Thyroid gland (tissue), 4 donors: ENCODE results near the gene ATP2C1. TPM values are rescaled to one million over a fixed set of nuclear protein-coding genes. Genes with fewer than 3 reads are reported as not detected.
"Not testable (repeated sequence)": the region's sequence is repeated elsewhere in the genome, so short reads cannot be mapped to it uniquely, and the experiment has no call there.

Source experiments
- DNase-seq, 2 donors: peaks; one replicate each; pipeline ENCODE4 v3.0.0-alpha.2; 2019
- H3K27ac ChIP-seq, 3 donors: fragments of 200-600 bp; sonication (generic); 1 replicate in 2 of 3; 2 replicates in 1 of 3; pipeline ENCODE4 v1.5.1; 2016 to 2019; ENCODE audit warnings: mild to moderate bottlenecking in 1 of 3, moderate library complexity in 1 of 3
- H3K27me3 ChIP-seq: fragments of 200-600 bp; sonication (generic); one replicate; pipeline ENCODE4 v1.5.1; 2019
- H3K36me3 ChIP-seq, 2 donors: fragments of 200-600 bp; sonication (generic); one replicate each; pipeline ENCODE4 v1.5.1; 2016 to 2019
- H3K4me1 ChIP-seq, 2 donors: fragments of 200-600 bp; sonication (generic); one replicate each; pipeline ENCODE4 v1.5.1; 2017 to 2019
- H3K4me3 ChIP-seq, 3 donors: fragments of 200-600 bp; sonication (generic); replicated peaks in 1 of 3; 1 replicate in 2 of 3; 2 replicates in 1 of 3; pipeline ENCODE4 v1.5.1; 2016; ENCODE audit warnings: mild to moderate bottlenecking in 1 of 3
- H3K9me3 ChIP-seq: fragments of 200-600 bp; sonication (generic); one replicate; pipeline ENCODE4 v1.5.1; 2017
- CTCF ChIP-seq, 6 experiments: fragments of 200-600 bp in 3 of 6; fragments of 450-650 bp in 3 of 6; sonication (generic) in 3 of 6; IDR thresholded peaks; one replicate each; pipeline ENCODE4 v1.5.1; 2016 to 2019; ENCODE audit warnings: antibody characterized with exemption in 6 of 6, mild to moderate bottlenecking in 2 of 6, inconsistent platforms in 1 of 6, moderate library complexity in 1 of 6
- POLR2A ChIP-seq, 2 donors: fragments of 450-650 bp; IDR thresholded peaks; one replicate each; pipeline ENCODE4 v1.6.1; 2017; ENCODE audit warnings: antibody characterized with exemption in 2 of 2, mild to moderate bottlenecking in 2 of 2, moderate library complexity in 1 of 2
- WGBS, 2 donors: methylation state at CpG; one replicate each; pipeline ENCODE4 v1.1.5; 2017; 5-methylcytosine and 5-hydroxymethylcytosine counted together
- intact Hi-C: fragments of 100-400 bp; cut with DNase I; formaldehyde crosslinking; loops from one replicate; pipeline ENCODE4 v1.15.1; 2023
- total RNA-seq, 4 donors: library from RNA; depleted of rRNA; stranded (reverse); fragments of >200 nt; gene quantifications; one replicate each; pipeline ENCODE4 v1.2.3, GENCODE V29; 2016

The ATP2C1 gene
- total RNA-seq, 4 donors from 2014 or later = 58.9 to 89.2 (median 62.0) TPM

GRCh38 chr3:131036200-131036816 is 142.4 kb downstream of the ATP2C1 start:
- intact Hi-C loops = no loop called here
- H3K36me3 ChIP-seq = no peaks in the 10 kb centered on the region
- no peak for DNase-seq
- H3K27me3 ChIP-seq = no peaks in the 10 kb centered on the region
- no peak overlapping the region for H3K4me3 ChIP-seq
- TF ChIP-seq CTCF (IDR thresholded peaks at IDR 0.05) (no peak), POLR2A (IDR thresholded peaks at IDR 0.05) (no peak)
- H3K9me3 ChIP-seq = no peaks in the 10 kb centered on the region
- 16 to 38% methylated on average over 1 of the region's 1 CpG for WGBS, 2 donors
- peaks cover 13 to 14% of the 10 kb centered on the region in 2 donors for H3K4me1 ChIP-seq
- peak overlapping the region in 2 of 3 donors; percentile 37 to 69 for H3K27ac ChIP-seq

- TF ChIP-seq POLR2A (IDR thresholded peaks at IDR 0.05) = no peak
- TF ChIP-seq CTCF (IDR thresholded peaks at IDR 0.05) = no peak
- Histone ChIP-seq H3K4me1 (peaks cover 13 to 14% of the 10 kb centered on the region in 2 donors), H3K4me3 (no peak overlapping the region), H3K27me3 (no peaks in the 10 kb centered on the region), H3K9me3 (no peaks in the 10 kb centered on the region), H3K27ac (no peak overlapping the region), H3K36me3 (no peaks in the 10 kb centered on the region)
- intact Hi-C loops = no loop called here
- 79 to 83% methylated on average over 5 of the region's 5 CpGs for WGBS, 2 donors
- DNase-seq = no peak
Measured at GRCh38 chr3:131036986-131037385, 143.1 kb downstream of the ATP2C1 start.

- intact Hi-C loops = no loop called here
Measured at GRCh38 chr3:131038326-131038725, 144.4 kb downstream of the ATP2C1 start.

GRCh38 chr3:131042271-131042985 is 148.5 kb downstream of the ATP2C1 start:
- H3K4me3 ChIP-seq, H3K36me3 ChIP-seq, intact Hi-C loops, H3K9me3 ChIP-seq, H3K27me3 ChIP-seq, H3K27ac ChIP-seq, H3K4me1 ChIP-seq: not testable (repeated sequence)
- 53 to 69% methylated on average over 10 of the region's 10 CpGs for WGBS, 2 donors
- peak in 1 of 2 donors; percentile 15 for DNase-seq

More at GRCh38 chr3:131038326-131038725, 144.4 kb downstream of the ATP2C1 start:
- Histone ChIP-seq H3K27ac (no peak overlapping the region), H3K9me3 (no peaks in the 10 kb centered on the region), H3K27me3 (no peaks in the 10 kb centered on the region), H3K36me3 (no peaks in the 10 kb centered on the region), H3K4me3 (no peak overlapping the region), H3K4me1 (peaks cover 13 to 20% of the 10 kb centered on the region in 2 donors)
- DNase-seq = no peak
- WGBS, 2 donors = 70 to 76% methylated on average over 2 of the region's 2 CpGs
- TF ChIP-seq POLR2A (IDR thresholded peaks at IDR 0.05) (no peak), CTCF (IDR thresholded peaks at IDR 0.05) (no peak)

GRCh38 chr3:131047582-131047981 is 153.7 kb downstream of the ATP2C1 start:
- H3K4me1 ChIP-seq = peaks cover 0 to 2% of the 10 kb centered on the region in 2 donors
- WGBS, 2 donors = 57 to 60% methylated on average over 2 of the region's 2 CpGs
- no peaks in the 10 kb centered on the region for H3K9me3 ChIP-seq
- no peak for DNase-seq
- no peaks in the 10 kb centered on the region for H3K36me3 ChIP-seq
- no peak overlapping the region for H3K27ac ChIP-seq
- H3K27me3 ChIP-seq = no peaks in the 10 kb centered on the region
- no peak for TF ChIP-seq CTCF (IDR thresholded peaks at IDR 0.05)
- no peak for TF ChIP-seq POLR2A (IDR thresholded peaks at IDR 0.05)
- no peak overlapping the region for H3K4me3 ChIP-seq
- intact Hi-C loops = no loop called here
